GM18870 (cell line): Measurements from ENCODE around the gene TWSG1.
"Not testable (repeated sequence)": the region's sequence is repeated elsewhere in the genome, so short reads cannot be mapped to it uniquely, and the experiment has no call there.

Source experiments
- ATAC-seq: cut with Tn5 transposase; IDR thresholded peaks from one replicate; pipeline ENCODE4 v1.9.1; 2021; ENCODE audit warnings: moderate library complexity; ENCODE audit not compliant: unreplicated experiment

The TWSG1 gene

DNA sequence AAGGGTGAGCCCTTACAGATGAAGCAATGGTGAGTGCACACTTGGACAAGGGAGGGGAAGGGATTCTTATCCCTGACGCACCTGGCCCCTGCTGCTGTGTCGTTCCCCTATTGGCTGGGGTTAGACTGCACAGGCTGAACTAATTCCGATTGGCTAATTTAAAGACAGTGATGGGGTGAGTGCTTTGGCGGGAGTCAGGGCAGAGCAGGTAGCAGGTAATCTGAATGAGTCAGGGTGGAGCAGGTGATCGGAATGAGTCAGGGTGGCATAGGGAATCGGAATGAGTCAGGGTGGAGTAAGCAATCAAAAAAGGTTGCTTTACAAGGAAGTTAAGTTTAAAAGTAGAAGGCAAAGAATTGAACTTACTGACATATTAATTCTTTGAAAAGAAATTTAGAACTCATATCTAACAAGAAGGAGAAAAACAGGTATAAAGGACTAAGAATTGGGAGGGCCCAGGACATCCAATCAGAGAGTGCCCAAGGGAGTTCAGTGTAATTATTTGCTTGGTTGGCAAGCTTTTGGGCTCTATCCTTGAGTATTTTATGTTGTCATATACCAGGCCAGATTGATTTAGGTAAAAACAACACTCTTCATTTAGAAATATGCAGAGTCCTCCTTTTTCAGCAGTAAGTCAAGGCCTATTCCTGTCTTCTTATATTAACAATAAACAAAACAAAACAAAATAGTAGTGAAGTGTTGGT lies 88.4 kb downstream of the TWSG1 start:
- no peak for ATAC-seq

DNA sequence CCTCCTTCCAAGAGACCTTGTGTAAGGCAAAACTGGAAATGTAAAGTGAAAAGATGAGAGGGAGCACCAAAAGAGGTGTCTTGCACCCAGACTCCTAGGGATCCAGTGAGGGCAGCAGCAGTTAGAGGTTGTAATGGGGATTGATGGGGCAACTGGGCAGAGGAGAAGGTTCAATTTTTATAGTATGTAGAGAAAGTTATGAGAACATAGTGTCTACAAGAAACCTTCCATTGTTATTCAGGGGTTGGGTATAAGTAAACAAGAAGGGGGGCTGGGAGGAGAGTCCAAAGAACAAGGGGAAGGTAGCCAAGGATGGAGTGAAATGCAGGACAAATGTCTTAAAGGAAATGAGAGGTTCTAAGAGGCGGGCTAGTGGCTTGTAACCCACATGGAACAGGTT lies 89.1 kb downstream of the TWSG1 start:
- ATAC-seq: not testable (repeated sequence)

DNA sequence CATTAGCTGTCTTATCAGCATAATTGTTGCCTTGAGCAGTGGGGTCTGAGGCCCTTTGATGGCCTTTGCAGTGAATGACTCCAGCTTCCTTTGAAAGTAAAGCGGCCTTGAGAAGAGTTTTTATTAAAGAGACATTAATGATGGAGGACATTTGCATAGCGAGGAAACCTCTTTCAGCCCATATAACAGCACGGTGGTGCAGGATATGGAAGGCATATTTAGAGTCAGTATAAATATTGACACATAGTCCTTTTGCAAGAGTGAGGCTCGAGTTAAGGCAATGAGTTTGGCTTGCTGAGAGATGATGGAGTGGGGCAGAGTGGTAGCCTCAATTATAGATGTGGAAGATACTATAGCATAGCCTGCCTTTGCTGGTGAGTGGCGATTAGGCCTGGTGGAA lies 89.7 kb downstream of the TWSG1 start:
- not testable (repeated sequence) for ATAC-seq

DNA sequence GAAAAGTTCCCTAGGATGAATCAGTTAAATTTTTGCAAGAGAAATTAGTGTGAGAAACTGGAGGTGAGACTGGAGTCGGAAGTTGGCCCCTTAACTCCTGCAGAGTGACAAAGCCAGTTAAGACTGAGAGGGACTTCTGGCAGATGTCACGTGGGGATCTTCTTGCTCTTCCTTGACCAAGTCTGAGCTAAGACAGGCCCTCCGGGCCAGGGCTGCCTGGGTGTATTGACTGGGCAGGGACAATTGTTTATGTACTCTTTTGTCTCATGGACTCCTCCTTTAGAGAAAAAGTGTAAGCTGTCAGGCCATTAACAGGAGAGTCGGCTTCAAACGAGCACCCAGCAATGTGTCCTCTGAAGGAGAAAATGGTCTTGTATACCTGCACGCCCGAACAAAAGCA lies 92.2 kb downstream of the TWSG1 start:
- ATAC-seq: no peak

DNA sequence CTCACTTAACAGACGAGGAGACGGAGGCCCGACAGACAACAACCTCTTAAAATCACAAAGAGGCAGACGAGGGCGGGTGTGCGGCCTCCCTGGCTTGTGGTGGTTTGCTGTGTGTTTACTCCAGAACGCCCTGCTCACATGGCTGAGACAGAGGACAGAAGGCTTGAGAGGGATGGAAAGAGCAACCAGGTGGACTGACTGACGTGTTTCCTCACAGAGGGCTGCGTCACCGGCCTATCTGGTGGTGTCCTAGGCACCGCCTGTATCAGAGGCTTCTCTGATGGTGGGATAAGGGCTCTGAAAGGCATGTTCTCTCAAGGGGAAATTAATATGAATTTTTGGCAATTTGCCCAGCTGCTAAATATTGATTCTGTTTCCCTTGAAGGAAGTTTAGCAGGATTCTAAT lies 93.7 kb downstream of the TWSG1 start:
- no peak for ATAC-seq

DNA sequence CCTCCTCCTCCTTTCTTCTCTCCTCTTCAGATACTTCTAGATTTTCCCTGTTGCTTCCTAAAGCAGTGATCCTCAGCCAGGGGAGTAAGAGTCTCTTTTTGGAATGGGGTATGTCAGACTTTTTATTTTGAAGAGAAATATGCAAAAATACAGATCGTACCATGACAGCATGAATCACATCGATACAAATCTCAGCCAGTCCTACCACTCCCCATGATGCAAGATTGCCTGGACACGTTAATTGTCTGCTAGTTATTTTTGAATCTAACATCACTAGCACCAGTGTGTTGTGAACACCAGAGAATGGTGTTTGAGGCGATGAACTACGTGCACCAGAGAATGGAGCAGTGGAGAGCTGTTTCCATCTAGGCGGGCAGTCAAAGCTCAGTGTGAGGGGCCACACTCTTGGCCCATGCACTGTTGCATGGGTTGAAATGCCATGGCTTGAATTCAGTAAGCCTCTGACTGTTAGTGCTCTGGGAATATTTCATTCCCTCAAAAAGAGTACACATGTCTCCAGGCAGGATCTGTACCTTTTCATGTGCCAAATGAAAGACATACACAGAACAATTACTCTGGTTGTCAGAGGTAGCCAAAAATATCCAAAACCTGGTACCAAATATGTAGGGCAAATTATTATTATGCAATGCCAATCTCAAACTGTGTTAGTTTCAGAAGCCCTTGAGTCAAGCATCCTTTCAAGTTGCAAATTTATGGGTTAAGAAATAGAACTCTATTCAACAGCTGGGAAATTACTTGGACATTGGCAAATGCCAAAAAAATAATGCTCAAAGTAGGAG lies 94.5 kb downstream of the TWSG1 start:
- ATAC-seq: no peak

DNA sequence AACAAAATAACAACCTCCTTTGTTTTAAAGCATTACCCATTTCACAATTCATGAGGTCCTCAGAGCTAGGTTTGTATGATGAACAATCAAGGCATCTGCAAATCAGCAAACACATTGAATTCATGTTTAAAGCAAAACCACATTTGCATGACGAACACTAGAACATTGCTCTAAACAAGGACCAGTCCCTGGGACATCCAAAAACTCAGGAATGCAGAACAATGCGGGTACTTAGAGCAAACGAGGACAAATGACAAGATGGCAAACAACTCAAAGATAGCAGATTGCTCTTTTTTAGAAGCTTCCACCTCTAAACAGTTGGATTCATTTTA lies 95.1 kb downstream of the TWSG1 start:
- ATAC-seq: no peak

DNA sequence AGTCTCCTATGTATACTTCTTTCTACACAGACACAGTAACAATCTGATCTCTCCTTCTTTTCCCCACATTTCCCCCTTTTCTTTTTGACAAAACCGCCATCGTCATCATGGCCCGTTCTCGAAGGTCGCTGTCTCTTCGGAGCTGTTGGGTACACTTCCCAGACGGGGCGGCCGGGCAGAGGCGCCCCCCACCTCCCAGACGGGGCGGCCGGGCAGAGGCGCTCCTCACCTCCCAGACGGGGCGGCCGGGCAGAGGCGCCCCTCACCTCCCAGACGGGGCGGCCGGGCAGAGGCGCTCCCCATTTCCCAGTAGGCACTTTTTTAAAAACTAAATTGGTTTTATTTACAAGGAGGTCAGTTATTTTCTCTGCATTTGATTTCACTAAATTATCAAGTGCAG lies 95.7 kb downstream of the TWSG1 start:
- not testable (repeated sequence) for ATAC-seq

DNA sequence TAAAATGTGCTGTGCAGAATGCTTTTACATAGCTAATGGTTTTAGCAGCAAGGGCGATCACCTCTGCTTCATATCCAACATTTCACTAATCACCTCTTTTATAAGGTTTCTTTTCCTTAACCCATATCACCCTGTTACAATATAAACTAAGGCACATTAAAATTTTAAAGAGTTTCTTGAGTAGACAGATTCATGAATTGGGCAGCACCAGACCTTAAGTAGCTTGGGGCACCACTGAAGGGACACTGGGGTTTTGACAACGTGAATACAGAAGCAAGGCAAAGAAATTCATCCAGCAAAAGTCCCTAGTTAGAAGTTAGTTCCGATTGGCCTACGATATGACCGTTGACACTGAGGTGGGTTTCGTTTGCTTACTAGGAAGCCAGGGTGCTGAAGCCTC lies 96.7 kb downstream of the TWSG1 start:
- no peak for ATAC-seq

DNA sequence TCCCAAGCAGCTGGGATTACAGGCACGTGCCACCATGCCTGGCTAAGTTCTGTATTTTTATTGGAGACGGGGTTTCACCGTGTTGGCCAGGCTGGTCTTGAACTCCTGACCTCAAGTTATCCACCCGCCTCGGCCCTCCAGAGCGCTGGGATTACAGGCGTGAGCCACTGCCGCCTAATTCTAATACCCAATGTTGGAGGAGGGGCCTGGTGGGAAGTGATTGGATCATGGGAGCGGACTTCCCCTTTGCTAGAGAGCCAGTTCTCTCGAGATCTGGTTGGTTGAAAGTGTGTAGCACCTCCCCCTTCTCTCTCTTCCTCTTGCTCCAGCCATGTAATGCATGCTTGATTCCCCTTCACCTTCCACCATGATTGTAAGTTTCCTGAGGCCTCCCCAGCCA lies 98.5 kb downstream of the TWSG1 start:
- not testable (repeated sequence) for ATAC-seq

DNA sequence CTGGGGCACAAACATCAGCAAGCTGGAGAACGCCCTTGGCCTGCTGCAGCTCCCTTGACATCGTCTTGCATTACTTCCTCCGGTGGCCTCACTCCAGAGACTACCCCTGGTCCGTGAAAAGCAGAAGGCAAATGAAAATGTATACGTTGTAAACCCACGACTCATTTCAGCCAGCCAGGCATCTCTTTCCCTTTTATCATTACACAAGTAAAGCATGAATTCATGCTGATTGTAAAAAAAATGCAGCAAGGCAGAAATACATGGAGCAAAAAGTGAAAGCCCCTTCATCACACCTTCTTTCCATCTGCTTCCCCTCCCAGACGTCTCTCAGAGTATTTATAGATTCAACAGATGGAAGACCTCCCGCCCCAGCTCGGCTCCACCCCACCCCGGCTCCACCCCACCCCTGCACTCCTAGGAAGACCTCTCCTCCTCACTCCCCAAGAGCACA lies 99.1 kb downstream of the TWSG1 start:
- ATAC-seq: no peak

DNA sequence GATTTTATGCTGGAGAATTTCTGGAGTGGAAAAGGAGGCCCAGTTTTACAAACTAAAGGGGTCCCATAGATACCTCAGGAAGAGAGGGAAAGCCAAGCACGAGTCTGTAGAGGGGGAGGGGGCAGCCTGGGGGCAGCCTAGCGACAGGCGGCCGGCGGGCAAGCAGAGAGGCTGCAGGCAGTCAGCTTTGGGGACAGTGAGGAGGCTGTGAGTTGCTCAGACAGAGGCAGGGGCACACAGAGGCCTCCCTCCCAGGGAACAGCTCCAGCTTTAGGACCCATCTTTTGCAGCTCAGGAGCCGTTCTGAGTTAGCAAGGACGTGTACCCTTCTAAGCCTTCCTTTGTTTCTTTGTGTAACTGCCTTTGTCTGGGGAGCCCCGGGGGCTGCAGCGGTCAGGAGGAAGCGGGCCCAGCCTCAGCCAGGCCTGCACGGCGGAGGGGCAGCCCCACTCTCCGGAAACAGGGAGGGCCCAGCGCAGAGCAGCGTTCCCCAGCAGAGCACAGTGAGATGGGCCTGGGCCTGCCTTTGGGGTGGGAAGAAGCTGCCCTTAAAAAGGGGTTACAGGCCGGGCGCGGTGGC lies 99.6 kb downstream of the TWSG1 start:
- ATAC-seq: no peak

DNA sequence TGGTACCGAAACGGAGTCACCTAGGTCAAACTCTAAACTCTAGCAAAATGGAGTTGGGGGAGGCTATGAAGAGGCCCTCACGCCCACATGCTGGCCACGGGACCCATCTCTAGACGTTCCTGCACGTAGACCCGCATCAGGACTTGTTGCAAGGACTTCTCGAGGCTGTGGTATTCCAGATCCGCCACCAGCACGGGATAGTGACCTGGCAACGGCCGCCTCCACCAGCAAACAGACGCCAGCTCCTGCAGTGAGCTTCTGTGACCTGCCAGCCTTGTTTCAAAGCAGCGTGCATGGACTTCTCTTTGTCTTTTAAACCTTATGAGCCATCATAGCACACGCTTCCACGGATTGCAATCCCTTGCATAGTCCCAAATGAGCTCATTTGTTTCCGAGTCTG lies 100.5 kb downstream of the TWSG1 start:
- no peak for ATAC-seq

DNA sequence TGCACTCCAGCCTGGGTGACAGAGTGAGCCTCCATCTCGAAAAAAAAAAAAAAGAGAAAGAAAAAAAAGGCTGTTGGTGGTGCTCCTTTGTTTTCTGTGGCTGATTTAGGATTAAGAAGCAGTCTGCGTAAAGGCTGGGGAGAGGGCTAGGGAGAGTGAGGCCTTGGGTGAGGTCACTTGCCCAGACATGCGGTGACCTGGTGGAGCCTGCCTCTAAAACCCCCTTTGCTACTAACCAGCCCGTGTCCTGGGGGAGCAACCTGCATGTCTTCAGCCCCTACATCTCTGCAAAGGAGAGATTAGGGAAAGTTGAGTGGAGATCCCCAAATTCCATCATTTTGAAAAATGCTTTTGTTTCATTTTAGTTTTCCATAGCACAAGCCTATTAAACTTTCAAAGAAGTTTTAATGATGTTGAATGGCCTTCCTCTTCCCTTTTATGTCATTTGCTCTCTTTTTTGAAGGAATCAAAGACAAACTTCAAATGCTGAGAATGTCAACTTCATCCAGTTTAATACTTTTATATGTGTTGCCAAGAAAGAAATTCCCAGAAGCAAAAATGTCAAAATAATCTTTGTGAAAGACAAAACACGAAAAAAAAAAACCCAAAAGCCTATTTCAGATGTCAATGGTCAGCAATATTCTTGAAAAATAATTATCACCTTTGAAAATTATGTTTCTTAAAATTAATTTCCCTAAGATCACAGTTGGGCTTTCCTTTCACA lies 101.8 kb downstream of the TWSG1 start:
- no peak for ATAC-seq

DNA sequence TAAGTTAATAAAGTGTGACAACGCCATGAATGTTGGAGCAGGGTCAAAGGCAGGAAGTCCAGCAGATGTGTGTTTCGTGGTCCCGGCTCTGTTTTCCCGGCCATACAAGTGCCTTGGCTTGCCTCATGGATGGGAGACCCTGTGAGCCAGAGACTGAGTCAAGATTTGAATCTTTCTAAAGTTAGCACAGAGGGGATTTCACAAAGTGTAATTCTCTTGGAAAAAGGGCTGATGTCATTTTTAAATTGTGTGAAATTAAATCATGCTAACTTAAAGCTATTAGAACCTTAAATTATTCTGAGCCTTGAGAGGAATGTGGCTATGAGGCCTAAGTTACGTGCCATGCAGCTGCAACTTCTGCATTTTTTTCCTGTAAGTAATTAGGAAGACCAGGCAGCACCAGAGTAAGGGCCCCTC lies 102.5 kb downstream of the TWSG1 start:
- ATAC-seq: no peak

DNA sequence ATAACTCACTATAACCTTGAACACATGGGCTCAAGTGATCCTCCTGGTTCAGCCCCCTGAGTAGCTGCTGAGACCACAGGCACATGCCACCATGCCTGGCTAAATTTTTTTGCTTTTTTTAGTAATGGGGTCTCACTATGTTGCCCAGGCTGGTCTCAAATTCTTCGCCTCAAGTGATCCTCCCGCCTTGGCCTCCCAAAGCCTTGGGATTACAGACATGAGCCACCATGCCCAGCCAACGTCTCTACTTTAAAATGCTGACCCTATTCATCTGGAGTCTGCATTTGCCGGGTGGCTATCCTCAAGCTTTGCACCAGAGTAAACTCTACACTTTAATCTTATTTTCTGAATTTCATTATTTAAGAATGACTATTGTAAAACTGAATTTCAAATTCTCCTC lies 103.1 kb downstream of the TWSG1 start:
- ATAC-seq: no peak

DNA sequence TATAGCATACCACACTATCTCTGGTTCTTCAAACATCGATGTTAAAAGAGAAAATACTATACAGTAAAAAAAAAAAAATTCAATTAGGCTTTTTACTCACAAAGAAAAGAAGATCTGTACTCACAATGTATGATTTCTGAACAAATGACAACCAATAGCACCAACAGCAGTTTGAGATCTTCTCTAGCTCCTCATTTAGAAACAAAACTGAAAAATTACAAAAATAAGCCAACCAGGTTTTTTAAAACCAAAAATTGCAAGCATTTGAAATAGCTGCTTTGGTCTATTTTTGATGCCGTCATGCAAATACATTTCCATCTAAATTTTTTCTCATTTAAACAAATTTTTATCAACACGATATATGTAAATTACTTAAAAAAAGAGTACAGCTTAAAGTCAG lies 106.5 kb downstream of the TWSG1 start:
- ATAC-seq: no peak

DNA sequence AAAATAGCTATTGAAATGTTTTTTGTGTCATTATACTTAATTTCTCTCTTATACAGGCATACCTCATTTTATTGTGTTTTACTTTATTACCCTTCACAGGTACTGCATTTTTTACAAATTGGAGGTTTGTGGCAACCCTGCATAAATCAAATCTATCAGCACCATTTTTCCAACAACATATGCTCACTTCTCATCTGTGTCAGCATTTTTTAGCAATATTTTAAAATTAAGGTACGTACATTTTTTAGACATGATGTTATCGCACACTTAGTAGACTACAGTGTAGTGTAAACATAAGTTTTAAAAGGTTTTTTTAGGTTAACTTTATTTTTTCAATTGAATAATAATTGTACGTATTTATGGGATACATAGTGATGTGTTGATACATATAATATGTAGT lies 110.0 kb downstream of the TWSG1 start:
- no peak for ATAC-seq

DNA sequence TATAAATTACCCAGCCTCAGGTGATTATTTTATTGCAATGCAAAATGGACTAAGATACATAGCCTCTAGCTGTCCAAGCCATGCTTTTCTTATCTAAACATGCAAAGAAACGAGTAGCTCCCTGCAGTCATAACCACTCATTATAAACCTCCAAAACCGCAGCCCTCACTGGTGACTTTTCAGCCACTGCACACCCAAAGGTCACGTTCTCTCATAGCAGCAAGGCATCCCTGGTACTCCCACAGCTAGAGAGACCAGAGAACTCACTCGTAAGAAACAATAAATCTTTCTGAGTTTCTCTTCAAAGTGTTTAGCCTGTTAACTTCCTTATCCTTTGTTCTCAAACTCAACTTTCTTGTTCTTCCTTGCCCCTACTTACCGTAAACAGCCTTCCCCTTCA lies 112.3 kb downstream of the TWSG1 start:
- no peak for ATAC-seq

DNA sequence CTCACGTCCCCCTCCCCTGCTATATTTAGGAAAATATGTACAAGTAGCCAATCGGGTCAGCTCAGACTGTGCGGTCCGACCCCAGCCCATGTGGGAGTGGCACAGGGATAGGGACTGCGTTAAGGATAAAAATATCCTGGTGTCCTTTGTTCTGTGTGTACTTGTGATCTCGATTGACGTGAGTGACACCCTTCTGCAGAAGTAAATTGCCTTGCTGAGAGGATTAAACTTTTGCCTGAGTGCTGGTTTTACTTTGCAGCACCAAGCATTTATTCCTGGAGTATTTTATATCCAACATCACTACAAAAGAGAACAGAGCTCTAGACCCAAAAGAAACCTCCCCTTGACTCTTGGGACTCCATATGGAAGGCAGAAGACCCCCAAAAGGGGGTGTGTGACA lies 112.8 kb downstream of the TWSG1 start:
- ATAC-seq: no peak

DNA sequence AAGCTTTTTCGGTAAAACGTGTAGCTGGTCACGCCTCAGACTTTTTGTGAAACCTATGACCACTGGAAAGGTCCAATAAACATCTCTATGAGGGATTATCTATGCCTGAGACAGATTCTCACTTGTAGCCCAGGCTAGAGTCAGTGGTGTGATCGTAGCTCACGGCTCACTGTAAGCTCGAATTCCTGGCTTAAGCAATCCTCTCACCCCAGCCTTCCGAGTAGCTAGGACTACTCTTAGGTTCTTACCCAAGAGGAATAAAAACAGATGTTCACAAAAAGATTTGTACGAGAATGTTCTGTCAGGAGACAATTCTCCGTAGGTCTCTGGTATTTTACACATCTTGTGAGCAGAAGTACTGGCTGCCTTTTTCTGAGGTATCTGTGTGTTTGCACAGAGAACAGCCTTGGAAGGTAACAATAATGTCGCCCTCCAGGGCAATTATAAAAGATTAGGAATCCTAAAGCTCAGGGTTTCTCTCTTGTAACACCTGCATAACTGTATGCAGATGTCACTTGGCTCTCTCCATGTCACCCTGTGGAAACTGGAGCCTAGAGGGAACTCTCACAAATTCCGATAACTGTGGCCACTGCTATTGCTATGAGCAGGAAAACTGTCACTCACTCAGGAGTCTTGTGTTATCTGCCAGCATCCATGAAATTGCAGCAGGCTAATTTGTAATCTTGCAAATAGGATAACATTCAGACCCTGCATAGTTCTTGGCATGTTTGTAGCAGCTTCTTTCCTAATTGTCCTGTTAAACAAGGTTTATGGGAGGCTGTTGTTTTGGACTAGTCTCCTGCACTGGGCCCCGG lies 115.2 kb downstream of the TWSG1 start:
- no peak for ATAC-seq
